ENCODE measurements around the gene ACBD3. TPM values are rescaled to one million over a fixed set of nuclear protein-coding genes. Genes with fewer than 3 reads are reported as not detected.

The ACBD3 gene
- total and polyA plus RNA-seq, 10 of the 15 experiments (the other 5 are each of a cell fraction or from before 2014, with no cell fraction given), result 7.5 to 27.9 (median 20.3) TPM

GRCh38 chr1:226125097-226125630, 61.4 kb downstream of the ACBD3 start (continued):
- TF ChIP-seq E4F1 (IDR thresholded peaks at IDR 0.05; ENCODE audit: borderline replicate concordance, partially characterized antibody) (no peak), CBX3 (IDR thresholded peaks at IDR 0.05; ENCODE audit: borderline replicate concordance, low read depth) (no peak), NR2C2 (IDR thresholded peaks at IDR 0.05; ENCODE audit: borderline replicate concordance, control insufficient read depth, insufficient read length, low read depth) (no peak), BCLAF1 (IDR thresholded peaks at IDR 0.05) (no peak)

Data from GM12878 (cell line).